ENCODE results near the gene GSTM2.
"Not testable (repeated sequence)": the region's sequence is repeated elsewhere in the genome, so short reads cannot be mapped to it uniquely, and the experiment has no call there.

Gene GSTM2

GRCh38 chr1:109673861-109674260, 6.0 kb downstream of the GSTM2 start:
- H3K9me3 ChIP-seq (ENCODE audit: insufficient read depth, low read depth, low read length); H3K14ac ChIP-seq (ENCODE audit: low read length); H3K27me3 ChIP-seq (ENCODE audit: insufficient read depth, low read length); H4K91ac ChIP-seq (ENCODE audit: low read depth, low read length); H3K23ac ChIP-seq (ENCODE audit: low read length); H3K79me1 ChIP-seq (ENCODE audit: low read length); H2AFZ ChIP-seq (ENCODE audit: insufficient read depth, low read length, poor library complexity); H3K36me3 ChIP-seq (ENCODE audit: control insufficient read depth in 1 of 2, insufficient read depth in 2 of 2, low read length in 2 of 2); H3K4me3 ChIP-seq (ENCODE audit: low read depth, low read length); H4K12ac ChIP-seq (ENCODE audit: low read depth, low read length); H3K9ac ChIP-seq (ENCODE audit: low read length); H4K8ac ChIP-seq (ENCODE audit: low read depth, low read length); H3K18ac ChIP-seq (ENCODE audit: low read length); H3K27ac ChIP-seq (ENCODE audit: low read depth, low read length); H2BK5ac ChIP-seq (ENCODE audit: low read depth, low read length, poor library complexity); H2AK5ac ChIP-seq (ENCODE audit: low read length); H2BK120ac ChIP-seq (ENCODE audit: insufficient read depth, low read length, poor library complexity); H3K79me2 ChIP-seq (ENCODE audit: control insufficient read depth, insufficient read depth, low read length, poor library complexity); H3K4ac ChIP-seq (ENCODE audit: low read depth, low read length); H3K4me2 ChIP-seq (ENCODE audit: low read length); DNase-seq; H2BK12ac ChIP-seq (ENCODE audit: low read length); H3K4me1 ChIP-seq (ENCODE audit: control insufficient read depth in 1 of 2, insufficient read depth in 2 of 2, low read length in 2 of 2): not testable (repeated sequence)
- no CpG with 5 or more reads among the region's 2 CpGs for WGBS (ENCODE audit: extremely low coverage, insufficient coverage, insufficient read length)

DNA sequence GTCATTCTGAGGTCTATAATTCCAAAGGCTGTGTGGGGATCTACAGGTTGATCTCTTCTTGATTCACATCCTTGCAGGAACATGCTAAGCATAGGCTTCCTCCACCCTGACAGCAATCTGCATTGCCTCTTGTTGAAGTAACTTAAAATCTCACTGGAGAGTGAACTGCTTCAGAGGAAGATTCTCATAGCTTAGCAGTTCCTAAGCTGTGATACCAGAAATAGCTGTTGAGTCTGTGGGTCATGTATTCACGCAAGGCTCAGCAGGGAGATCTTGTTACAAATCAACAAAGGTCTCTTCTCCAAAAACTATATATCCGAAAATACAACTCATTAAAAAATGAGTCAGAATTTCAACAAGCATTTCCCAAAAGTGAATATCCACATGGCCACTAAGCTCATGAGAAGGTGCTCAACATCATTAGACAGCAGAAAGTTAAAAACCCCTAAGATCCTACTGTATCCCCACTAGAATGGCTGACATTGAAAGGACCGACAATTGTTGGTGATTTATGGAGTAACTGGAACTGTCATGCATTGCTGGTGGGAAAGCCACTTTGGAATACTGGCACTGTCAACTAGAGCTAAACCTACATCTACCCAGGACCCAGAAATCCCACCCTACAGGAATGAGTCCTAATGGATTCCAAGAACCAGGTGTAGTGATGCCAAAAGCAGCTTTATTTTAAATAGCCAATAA, 9.0 kb downstream of the GSTM2 start:
- not testable (repeated sequence) for H2AFZ ChIP-seq (ENCODE audit: insufficient read depth, low read length, poor library complexity); H3K27me3 ChIP-seq (ENCODE audit: insufficient read depth, low read length); H2BK5ac ChIP-seq (ENCODE audit: low read depth, low read length, poor library complexity); H3K23ac ChIP-seq (ENCODE audit: low read length); H3K36me3 ChIP-seq (ENCODE audit: control insufficient read depth in 1 of 2, insufficient read depth in 2 of 2, low read length in 2 of 2); H3K4me2 ChIP-seq (ENCODE audit: low read length); H3K4me3 ChIP-seq (ENCODE audit: low read depth, low read length); H4K91ac ChIP-seq (ENCODE audit: low read depth, low read length); H3K79me2 ChIP-seq (ENCODE audit: control insufficient read depth, insufficient read depth, low read length, poor library complexity); H3K9me3 ChIP-seq (ENCODE audit: insufficient read depth, low read depth, low read length); H3K79me1 ChIP-seq (ENCODE audit: low read length); H2BK120ac ChIP-seq (ENCODE audit: insufficient read depth, low read length, poor library complexity); H3K27ac ChIP-seq (ENCODE audit: low read depth, low read length); H2AK5ac ChIP-seq (ENCODE audit: low read length); H3K14ac ChIP-seq (ENCODE audit: low read length); H3K4me1 ChIP-seq (ENCODE audit: control insufficient read depth in 1 of 2, insufficient read depth in 2 of 2, low read length in 2 of 2); H3K18ac ChIP-seq (ENCODE audit: low read length); H3K4ac ChIP-seq (ENCODE audit: low read depth, low read length); DNase-seq; H3K9ac ChIP-seq (ENCODE audit: low read length); H4K8ac ChIP-seq (ENCODE audit: low read depth, low read length); H2BK12ac ChIP-seq (ENCODE audit: low read length); H4K12ac ChIP-seq (ENCODE audit: low read depth, low read length)
- WGBS (ENCODE audit: extremely low coverage, insufficient coverage, insufficient read length), result no CpG with 5 or more reads among the region's 3 CpGs

DNA sequence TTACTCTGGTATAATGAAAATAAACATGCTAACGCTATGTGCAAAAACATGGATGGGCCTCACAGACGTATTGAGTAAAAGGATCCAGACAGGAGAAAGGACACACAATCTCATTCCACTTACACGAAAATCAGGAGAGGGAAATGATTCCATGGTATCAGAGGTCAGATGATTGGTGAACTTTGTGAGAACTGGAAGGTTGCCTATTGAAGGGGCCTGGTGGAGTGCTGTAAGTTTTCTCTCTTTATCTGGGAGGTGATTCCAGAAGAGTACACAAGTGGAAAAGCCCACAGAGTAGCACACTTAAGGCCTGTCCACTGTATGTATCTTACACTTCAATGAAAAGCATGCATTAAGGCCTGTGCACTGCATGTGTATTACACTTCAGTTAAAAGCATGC, 9.6 kb downstream of the GSTM2 start:
- no peak overlapping the region for H3K9ac ChIP-seq (ENCODE audit: low read length)
- no peak overlapping the region for H2BK120ac ChIP-seq (ENCODE audit: insufficient read depth, low read length, poor library complexity)
- H3K4me3 ChIP-seq (ENCODE audit: low read depth, low read length), result no peak overlapping the region
- H3K79me1 ChIP-seq (ENCODE audit: low read length), result no peaks in the 10 kb centered on the region
- H3K27me3 ChIP-seq (ENCODE audit: insufficient read depth, low read length), result no peaks in the 10 kb centered on the region
- no peak overlapping the region for H3K23ac ChIP-seq (ENCODE audit: low read length)
- H3K36me3 ChIP-seq (ENCODE audit: control insufficient read depth in 1 of 2, insufficient read depth in 2 of 2, low read length in 2 of 2), result no peaks in the 10 kb centered on the region
- H3K79me2 ChIP-seq (ENCODE audit: control insufficient read depth, insufficient read depth, low read length, poor library complexity), result no peaks in the 10 kb centered on the region
- no peak overlapping the region for H3K4ac ChIP-seq (ENCODE audit: low read depth, low read length)
- H2BK5ac ChIP-seq (ENCODE audit: low read depth, low read length, poor library complexity), result no peak overlapping the region
- no peak overlapping the region for H3K18ac ChIP-seq (ENCODE audit: low read length)
- no peak overlapping the region for H3K14ac ChIP-seq (ENCODE audit: low read length)
- H3K9me3 ChIP-seq (ENCODE audit: insufficient read depth, low read depth, low read length), result no peaks in the 10 kb centered on the region
- no peak overlapping the region for H2AFZ ChIP-seq (ENCODE audit: insufficient read depth, low read length, poor library complexity)
- no peak overlapping the region for H3K4me2 ChIP-seq (ENCODE audit: low read length)
- no peak overlapping the region for H2AK5ac ChIP-seq (ENCODE audit: low read length)
- H3K27ac ChIP-seq (ENCODE audit: low read depth, low read length), result no peak overlapping the region
- no peak overlapping the region for H4K8ac ChIP-seq (ENCODE audit: low read depth, low read length)
- H3K4me1 ChIP-seq (ENCODE audit: control insufficient read depth in 1 of 2, insufficient read depth in 2 of 2, low read length in 2 of 2), result no peaks in the 10 kb centered on the region
- no peak for DNase-seq
- H4K12ac ChIP-seq (ENCODE audit: low read depth, low read length), result no peak overlapping the region
- no peak overlapping the region for H4K91ac ChIP-seq (ENCODE audit: low read depth, low read length)
- no CpG with 5 or more reads among the region's 3 CpGs for WGBS (ENCODE audit: extremely low coverage, insufficient coverage, insufficient read length)
- no peak overlapping the region for H2BK12ac ChIP-seq (ENCODE audit: low read length)

- not testable (repeated sequence) for H3K4ac ChIP-seq (ENCODE audit: low read depth, low read length); H4K12ac ChIP-seq (ENCODE audit: low read depth, low read length); H3K9me3 ChIP-seq (ENCODE audit: insufficient read depth, low read depth, low read length); H3K23ac ChIP-seq (ENCODE audit: low read length); H3K4me3 ChIP-seq (ENCODE audit: low read depth, low read length); H4K8ac ChIP-seq (ENCODE audit: low read depth, low read length); H3K14ac ChIP-seq (ENCODE audit: low read length); H3K79me2 ChIP-seq (ENCODE audit: control insufficient read depth, insufficient read depth, low read length, poor library complexity); H3K27ac ChIP-seq (ENCODE audit: low read depth, low read length); H2AFZ ChIP-seq (ENCODE audit: insufficient read depth, low read length, poor library complexity); DNase-seq; H2BK120ac ChIP-seq (ENCODE audit: insufficient read depth, low read length, poor library complexity); H3K9ac ChIP-seq (ENCODE audit: low read length); H3K27me3 ChIP-seq (ENCODE audit: insufficient read depth, low read length); H3K4me1 ChIP-seq (ENCODE audit: control insufficient read depth in 1 of 2, insufficient read depth in 2 of 2, low read length in 2 of 2); H3K79me1 ChIP-seq (ENCODE audit: low read length); H2BK5ac ChIP-seq (ENCODE audit: low read depth, low read length, poor library complexity); H3K4me2 ChIP-seq (ENCODE audit: low read length); H2BK12ac ChIP-seq (ENCODE audit: low read length); H3K36me3 ChIP-seq (ENCODE audit: control insufficient read depth in 1 of 2, insufficient read depth in 2 of 2, low read length in 2 of 2); H3K18ac ChIP-seq (ENCODE audit: low read length); H2AK5ac ChIP-seq (ENCODE audit: low read length); H4K91ac ChIP-seq (ENCODE audit: low read depth, low read length)
- no CpG with 5 or more reads among the region's 2 CpGs for WGBS (ENCODE audit: extremely low coverage, insufficient coverage, insufficient read length)
These were observed 10.8 kb downstream of the GSTM2 start for GRCh38 chr1:109678637-109679036.
